Stimulated activated CD4-positive, alpha-beta T cell treated with anti-CD3 and anti-CD28 coated beads, TNF-alpha, amount 100 ng/mL, for 1 hour (primary cell): ENCODE results near the gene RSPH1.

Source experiments
- DNase-seq, 3 donors: peaks; one replicate each; pipeline ENCODE4 v3.0.0-alpha.2; 2020; ENCODE audit warnings: low read depth in 3 of 3, low spot score in 1 of 3

RSPH1 gene

GRCh38 chr21:42431196-42431595 lies 64.8 kb downstream of the RSPH1 start:
- DNase-seq: no peak

GRCh38 chr21:42430521-42430920 lies 65.5 kb downstream of the RSPH1 start:
- DNase-seq: no peak

GRCh38 chr21:42429856-42430255 lies 66.2 kb downstream of the RSPH1 start:
- DNase-seq: no peak

GRCh38 chr21:42429021-42429420 lies 67.0 kb downstream of the RSPH1 start:
- DNase-seq: no peak

- DNase-seq: no peak
These were observed 68.1 kb downstream of the RSPH1 start for GRCh38 chr21:42427809-42428419.

GRCh38 chr21:42426876-42427480 lies 69.0 kb downstream of the RSPH1 start:
- DNase-seq: no peak

- no peak for DNase-seq
These were observed 69.6 kb downstream of the RSPH1 start for GRCh38 chr21:42426424-42426823.

GRCh38 chr21:42425591-42425990 lies 70.4 kb downstream of the RSPH1 start:
- DNase-seq: no peak

GRCh38 chr21:42424914-42425541 lies 71.0 kb downstream of the RSPH1 start:
- peak in 2 of 3 donors; percentile 63 for DNase-seq

- no peak for DNase-seq
These were observed 72.3 kb downstream of the RSPH1 start for GRCh38 chr21:42423685-42424084.

- no peak for DNase-seq
These were observed 72.8 kb downstream of the RSPH1 start for GRCh38 chr21:42423197-42423675.
